HG03460 (cell line): ENCODE results near the gene CTIF.

Experiments used
- ATAC-seq: cut with Tn5 transposase; IDR thresholded peaks from one replicate; pipeline ENCODE4 v1.9.1; 2021; ENCODE audit not compliant: unreplicated experiment

Gene CTIF

GRCh38 chr18:48721312-48721711 lies 182.5 kb downstream of the CTIF start:
- no peak for ATAC-seq

GRCh38 chr18:48723016-48723415 lies 184.2 kb downstream of the CTIF start:
- no peak for ATAC-seq

GRCh38 chr18:48723837-48724236 lies 185.0 kb downstream of the CTIF start:
- ATAC-seq = no peak

GRCh38 chr18:48724442-48724841 lies 185.6 kb downstream of the CTIF start:
- no peak for ATAC-seq

GRCh38 chr18:48724939-48725338 lies 186.1 kb downstream of the CTIF start:
- ATAC-seq = no peak

- ATAC-seq = no peak
Measured at GRCh38 chr18:48725562-48725961, 186.7 kb downstream of the CTIF start.

GRCh38 chr18:48727681-48728080 lies 188.8 kb downstream of the CTIF start:
- ATAC-seq = no peak

- ATAC-seq = no peak
Measured at GRCh38 chr18:48728204-48728833, 189.5 kb downstream of the CTIF start.

- ATAC-seq = no peak
Measured at GRCh38 chr18:48729404-48729803, 190.6 kb downstream of the CTIF start.

GRCh38 chr18:48730010-48730409 lies 191.2 kb downstream of the CTIF start:
- no peak for ATAC-seq

GRCh38 chr18:48732767-48733424 lies 194.1 kb downstream of the CTIF start:
- ATAC-seq = no peak

- no peak for ATAC-seq
Measured at GRCh38 chr18:48733643-48734253, 194.9 kb downstream of the CTIF start.

GRCh38 chr18:48734460-48734859 lies 195.6 kb downstream of the CTIF start:
- no peak for ATAC-seq

- no peak for ATAC-seq
Measured at GRCh38 chr18:48735080-48735676, 196.3 kb downstream of the CTIF start.

- no peak for ATAC-seq
Measured at GRCh38 chr18:48735681-48736255, 196.9 kb downstream of the CTIF start.

- no peak for ATAC-seq
Measured at GRCh38 chr18:48736321-48737260, 197.8 kb downstream of the CTIF start.

GRCh38 chr18:48739266-48740067 lies 200.6 kb downstream of the CTIF start:
- ATAC-seq = no peak

GRCh38 chr18:48740068-48740440 lies 201.2 kb downstream of the CTIF start:
- ATAC-seq = no peak

GRCh38 chr18:48740851-48741485 lies 202.1 kb downstream of the CTIF start:
- ATAC-seq = no peak
